ENCODE measurements around the gene DPY19L1. TPM values are rescaled to one million over a fixed set of nuclear protein-coding genes. Genes with fewer than 3 reads are reported as not detected.
"Not testable (repeated sequence)": the region's sequence is repeated elsewhere in the genome, so short reads cannot be mapped to it uniquely, and the experiment has no call there.

Gene DPY19L1
- total RNA-seq, 1 experiment from 2014 or later = 119 TPM

GRCh38 chr7:34991938-34992840 lies 45.1 kb downstream of the DPY19L1 start:
- DNase-seq (ENCODE audit: low spot score) = peak; percentile 81

DNA sequence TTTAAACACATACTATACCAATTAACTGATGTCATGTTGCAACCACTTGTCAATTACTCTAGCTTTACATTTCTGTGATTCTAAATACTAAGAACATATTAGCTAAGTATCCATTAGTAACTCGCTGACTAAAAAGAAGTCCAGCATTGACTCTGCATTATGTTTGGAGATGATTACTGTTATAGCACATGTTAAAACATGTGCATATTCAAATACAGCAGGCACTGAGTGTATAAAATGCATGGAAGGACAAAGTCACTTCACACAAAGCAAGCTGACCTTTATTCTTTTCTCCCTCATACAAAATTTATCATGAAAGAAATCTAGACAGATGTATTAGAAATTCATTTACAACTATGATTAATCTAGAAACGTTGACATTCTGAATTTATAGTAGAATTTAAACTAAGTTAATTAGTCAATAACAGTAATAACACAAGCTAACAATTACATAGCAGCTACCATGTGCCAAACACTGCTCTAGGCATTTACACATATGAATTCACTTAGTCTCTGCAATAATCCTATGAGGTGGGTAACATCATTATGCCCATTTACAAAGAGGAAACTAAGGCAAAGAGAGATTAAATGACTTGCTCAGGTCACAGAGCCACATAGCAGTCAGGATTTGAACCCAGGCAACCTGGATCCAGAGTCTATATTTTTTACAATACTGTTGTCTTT lies 48.7 kb downstream of the DPY19L1 start:
- not testable (repeated sequence) for DNase-seq (ENCODE audit: low spot score)

DNA sequence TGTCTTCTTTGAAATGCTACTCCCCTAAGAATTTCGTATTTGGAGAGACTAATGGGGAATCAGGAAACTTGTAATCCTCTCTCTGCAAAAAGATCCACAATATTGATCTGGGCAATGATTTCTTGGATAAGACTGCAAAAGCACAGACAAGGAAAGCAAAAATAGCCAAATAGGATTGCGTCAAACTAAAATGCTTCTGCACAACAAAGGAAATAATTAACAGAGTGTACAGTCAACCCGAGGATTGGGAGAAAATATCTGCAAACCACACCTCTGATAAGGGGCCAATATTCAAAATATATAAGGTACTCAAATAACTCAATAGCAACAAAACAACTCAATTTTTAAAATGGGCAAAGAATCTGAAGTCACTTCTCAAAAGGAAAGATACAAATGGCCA lies 52.1 kb downstream of the DPY19L1 start:
- not testable (repeated sequence) for DNase-seq (ENCODE audit: low spot score)

DNA sequence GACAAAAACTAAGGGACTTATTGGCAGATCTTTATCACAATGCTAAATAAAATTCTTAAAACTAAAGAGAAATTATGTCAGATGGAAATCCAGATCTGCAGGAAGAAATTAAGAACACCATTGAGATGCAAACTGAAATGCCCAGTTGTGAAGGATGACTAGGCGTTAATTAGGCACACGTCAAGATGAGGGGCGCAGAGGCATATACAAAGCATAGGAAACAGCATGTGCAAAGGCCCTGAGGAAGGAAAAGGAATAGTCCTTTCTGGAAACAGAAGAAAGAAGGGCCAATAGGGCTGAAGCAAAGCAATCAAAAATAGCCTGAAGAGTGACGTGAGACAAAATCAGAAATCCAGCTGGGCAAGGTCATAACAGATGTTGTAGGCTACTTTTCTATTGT lies 53.1 kb downstream of the DPY19L1 start:
- not testable (repeated sequence) for DNase-seq (ENCODE audit: low spot score)

DNA sequence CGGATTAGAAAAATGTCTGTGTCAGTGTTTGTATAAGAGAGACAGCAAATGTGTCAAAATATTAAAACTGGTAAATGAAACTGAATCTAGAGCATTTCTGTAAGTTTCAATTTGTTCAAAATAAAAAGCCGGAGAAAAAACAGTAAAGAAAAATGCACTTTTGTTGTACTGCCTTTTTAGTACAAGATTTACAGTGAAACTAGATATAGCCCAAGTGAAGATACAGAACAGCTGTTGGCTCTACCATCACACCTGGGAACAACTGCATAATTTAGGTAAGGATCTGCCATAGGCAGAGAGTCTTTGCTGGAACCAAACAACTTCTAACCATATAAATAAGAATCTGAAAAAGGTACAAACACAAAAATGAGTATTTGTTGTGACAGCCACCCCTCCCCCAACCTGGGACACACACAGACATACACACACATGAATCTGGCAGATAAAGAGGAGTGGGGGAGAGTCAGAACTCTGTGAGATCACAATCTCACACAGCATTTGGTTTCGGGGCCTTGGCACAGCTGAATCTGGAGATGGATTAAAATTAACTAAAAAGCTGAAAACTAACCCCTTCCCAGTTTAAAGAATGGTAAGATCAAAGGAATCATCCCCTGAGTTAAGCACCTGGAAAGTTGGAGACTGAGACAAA lies 54.8 kb downstream of the DPY19L1 start:
- DNase-seq (ENCODE audit: low spot score) = no peak

DNA sequence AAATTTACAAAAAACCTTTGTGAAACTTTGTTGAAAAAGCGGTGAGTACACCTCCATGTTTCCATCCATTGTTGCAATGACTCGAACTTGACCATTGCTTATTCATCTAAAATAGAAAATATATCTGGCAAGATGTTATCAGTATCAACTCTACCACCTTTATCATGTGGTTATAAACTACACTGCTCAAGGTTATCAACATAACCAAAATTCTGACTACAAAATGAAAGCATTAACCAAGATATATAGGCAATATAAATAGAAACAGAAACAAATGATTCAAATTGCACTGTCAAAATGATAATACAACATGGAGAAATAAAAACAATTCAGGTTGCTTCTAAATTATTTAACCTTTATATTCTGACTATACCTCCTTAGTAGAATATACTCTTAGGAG lies 58.2 kb downstream of the DPY19L1 start:
- DNase-seq (ENCODE audit: low spot score) = not testable (repeated sequence)

DNA sequence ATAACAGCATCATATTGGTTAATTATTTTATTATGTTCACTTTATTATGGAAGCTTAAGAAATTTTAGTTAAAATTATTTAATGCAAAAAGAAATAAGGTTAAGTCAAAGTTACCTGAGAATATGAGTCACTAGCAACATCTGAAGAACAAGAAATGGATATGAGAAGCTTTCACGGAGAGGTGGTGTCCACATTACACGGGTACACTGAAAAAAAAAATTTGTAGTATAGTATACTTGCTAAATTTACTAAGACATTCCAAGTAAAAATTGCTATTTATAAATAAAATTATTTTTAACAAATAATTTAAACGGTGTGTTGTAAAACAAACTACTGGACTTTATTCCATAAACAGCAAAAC lies 63.9 kb downstream of the DPY19L1 start:
- DNase-seq (ENCODE audit: low spot score) = no peak

DNA sequence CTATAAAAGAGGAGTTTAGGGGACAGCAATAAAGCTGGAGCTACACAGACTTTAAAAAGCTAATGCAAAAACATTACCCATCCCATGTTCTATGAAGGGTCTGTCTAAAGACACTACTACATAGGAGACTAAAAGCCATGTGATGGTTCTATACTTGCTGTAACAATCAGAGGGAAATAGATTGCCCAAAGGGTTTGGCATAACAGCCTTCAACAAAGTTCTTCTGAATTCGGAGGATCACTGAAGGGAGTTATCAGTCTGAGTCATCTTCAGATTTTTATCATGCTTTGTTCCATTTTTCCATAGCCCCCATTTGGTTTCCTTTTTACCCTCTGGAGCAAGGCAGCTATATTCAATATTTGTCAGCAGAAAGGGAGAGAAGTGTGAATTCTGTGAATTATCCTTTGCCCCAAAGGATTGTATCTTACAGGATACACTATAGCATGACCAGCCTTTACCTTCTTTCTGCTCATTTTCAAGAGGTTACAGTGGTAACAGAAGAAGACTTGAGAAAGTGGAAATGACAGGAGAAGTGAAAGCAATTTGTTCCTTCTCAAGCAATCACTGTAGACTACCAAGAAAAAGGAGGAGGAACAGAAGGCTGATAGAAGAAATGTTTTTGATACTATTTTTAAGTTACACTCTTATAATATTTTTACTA lies 64.4 kb downstream of the DPY19L1 start:
- not testable (repeated sequence) for DNase-seq (ENCODE audit: low spot score)

- not testable (repeated sequence) for DNase-seq (ENCODE audit: low spot score)
Measured at GRCh38 chr7:34967818-34968217, 69.5 kb downstream of the DPY19L1 start.

DNA sequence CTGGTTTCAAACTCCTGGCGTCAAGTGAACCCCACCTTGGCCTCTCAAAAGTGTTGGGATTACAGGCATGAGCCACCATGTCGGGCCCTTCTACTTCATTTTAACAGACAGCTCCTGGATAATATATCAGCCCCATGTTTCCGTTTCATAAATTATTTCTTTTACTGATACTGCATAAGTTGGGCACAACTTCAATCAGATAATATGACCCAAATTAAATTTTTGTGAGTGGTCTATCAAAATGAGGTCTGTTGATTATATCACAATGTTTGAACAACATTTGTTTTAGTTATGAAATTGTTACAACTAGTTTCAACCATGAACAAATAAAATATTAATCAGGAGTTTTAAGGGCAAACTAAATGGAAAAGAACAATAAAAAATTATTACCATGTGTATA lies 70.8 kb downstream of the DPY19L1 start:
- DNase-seq (ENCODE audit: low spot score) = not testable (repeated sequence)

DNA sequence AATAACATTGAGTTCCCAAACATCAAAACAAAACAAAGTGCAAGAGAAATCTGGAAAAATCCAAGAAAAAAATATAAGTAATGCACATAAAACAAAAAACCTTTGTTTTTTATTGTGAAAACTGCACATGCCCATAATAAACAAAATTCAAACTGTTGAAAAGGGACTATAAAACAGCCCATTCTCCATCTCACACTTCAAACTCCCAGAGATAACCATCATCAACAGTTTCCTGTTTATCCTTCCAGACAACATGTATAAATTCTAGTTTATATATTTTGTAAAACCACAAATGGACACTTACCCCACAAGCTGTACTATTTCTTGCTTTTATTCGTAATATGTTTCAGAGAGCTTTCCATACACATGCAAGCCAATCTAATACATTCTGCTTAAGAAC lies 79.3 kb downstream of the DPY19L1 start:
- DNase-seq (ENCODE audit: low spot score) = no peak

DNA sequence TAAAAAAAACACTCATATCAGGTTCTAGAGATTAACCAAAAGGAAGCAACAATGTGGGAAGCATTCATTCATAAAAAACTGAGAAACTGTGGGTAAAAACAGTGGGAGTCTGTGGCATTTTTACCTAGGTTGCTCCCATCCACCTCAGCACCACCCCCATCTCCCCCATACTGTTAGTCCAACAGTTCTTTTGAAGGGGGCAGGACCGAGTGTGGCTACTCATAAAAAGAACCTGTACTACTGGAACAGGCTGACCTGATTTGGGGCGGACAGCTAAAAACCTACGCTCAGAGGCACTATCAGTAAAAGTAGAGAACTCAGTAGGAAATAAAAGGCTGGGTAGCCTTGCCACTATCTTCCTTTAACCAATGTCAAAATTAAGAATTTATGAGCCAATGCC lies 84.5 kb downstream of the DPY19L1 start:
- DNase-seq (ENCODE audit: low spot score) = no peak

GRCh38 chr7:34949361-34949760 lies 87.9 kb downstream of the DPY19L1 start:
- no peak for DNase-seq (ENCODE audit: low spot score)

DNA sequence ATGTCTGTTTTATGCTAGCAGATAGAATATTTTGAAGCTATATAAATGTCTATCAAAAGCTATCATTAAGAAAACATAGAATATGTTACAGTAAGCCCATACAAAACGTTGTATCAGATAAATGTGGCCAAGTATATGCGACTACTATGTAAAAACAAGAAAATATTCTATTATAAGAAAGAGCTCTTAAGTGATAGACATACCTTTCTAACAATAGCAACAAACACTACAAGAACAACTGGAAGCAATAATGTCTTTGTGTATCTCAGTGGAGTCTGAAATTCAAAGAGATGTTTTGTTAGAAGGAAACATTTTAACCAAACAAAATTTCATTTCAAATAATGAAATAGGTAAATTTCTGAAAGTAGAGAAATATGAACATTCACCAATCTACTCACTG lies 89.9 kb downstream of the DPY19L1 start:
- DNase-seq (ENCODE audit: low spot score) = not testable (repeated sequence)

DNA sequence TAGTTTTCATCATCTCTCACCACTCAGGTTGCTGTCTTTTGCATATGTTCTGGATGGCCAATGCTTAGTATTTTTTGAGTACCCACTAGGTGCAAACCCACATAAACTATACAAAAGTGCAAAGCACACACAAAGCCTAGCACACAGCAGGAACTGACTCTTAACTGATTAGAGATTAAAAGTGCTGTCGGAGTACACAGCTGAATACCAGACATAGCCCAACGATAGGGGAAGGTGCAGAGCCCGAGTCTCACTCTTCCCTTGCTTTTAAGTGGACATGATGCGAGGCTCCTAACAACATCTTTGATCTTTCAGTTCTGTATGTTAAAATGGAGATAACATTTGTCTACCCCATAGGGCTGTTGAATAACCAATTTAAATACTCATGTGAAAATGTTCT lies 90.8 kb downstream of the DPY19L1 start:
- DNase-seq (ENCODE audit: low spot score) = no peak

DNA sequence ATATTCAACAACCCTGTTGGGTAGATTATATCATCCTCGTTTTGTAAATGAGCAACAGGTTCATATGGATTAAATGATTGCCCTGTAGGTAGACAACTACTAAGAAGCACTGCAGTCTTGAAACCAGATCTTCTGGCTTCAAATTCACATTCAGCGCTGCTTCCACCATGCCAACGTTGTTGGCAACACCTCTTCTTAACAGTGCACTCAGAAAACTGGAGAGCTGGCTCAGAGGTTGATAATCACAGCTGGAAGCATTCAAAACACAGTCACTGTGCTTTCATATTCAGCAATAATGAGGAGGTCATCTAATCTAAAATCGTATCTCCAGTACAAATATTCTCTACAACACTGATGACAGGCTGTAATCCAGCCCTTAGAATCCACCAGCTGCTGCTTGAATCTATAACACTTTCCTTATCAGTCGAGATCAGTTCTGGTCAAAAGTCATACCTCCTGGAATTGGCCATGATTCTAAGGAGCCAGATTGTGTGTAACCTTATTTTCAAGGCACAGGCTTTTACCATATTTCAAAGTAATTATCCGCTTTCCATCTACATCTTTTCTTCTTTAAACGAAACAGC lies 91.3 kb downstream of the DPY19L1 start:
- DNase-seq (ENCODE audit: low spot score) = not testable (repeated sequence)

DNA sequence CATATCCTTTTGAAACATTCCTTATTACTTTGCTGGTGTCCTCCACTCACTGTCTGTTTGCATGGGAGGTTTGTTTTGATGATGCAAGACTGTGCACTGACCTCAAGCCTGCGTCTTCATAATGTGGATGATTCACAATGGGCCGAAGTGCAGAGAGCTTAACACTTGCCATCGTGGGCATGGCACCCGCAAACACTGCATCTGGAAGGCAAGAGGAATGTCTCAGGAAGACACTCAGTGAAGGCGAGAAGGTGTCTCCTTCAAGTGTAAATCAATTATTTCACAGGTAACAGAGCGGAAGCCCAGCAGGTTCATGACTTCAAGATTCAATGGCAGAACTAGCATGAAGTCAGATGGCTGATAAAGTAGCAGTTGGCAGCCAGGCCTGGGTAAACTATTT lies 98.1 kb downstream of the DPY19L1 start:
- DNase-seq (ENCODE audit: low spot score) = peak; percentile 36

DNA sequence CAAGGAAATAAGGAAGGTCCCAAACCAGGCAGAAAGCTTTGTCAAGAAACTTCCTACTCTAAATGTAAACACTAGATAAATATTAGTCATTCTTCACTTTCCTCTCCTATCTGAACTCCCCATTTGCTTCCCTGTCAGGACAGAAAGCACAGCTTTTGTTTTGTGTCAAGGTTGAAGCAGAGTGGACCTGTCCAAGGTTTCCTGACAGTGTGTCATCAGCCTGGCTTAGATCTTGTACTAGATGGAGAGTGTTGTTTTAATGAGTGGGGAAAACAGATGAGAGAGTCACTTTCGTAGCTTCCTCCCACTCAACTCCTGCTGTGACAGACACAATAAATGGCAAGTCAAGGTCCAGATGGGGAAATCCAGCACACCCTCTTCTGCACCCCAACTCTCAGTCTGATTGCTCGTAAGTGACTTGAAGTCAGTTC lies 101.5 kb downstream of the DPY19L1 start:
- DNase-seq (ENCODE audit: low spot score) = not testable (repeated sequence)

- no peak for DNase-seq (ENCODE audit: low spot score)
Measured at GRCh38 chr7:34931739-34932138, 105.5 kb downstream of the DPY19L1 start.

DNA sequence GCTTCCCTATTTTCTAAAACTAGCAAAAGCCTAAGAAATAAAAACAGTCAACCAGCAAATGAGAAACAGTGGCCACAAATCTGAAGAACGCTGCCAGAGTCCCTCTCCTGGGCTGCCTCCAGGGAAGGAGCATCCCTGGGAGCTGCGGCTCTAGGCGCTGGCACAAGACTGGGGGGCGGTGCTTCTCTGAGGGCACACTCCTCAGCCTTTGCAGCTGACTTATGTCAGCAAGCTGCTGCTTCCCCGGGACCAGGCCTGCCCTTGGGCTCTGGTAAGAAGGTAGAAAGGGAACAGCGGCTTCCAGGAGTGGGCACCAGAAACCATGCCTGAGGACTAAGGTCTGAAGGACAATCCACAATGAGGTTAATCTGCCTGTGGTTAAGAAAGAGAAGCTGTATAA lies 107.5 kb downstream of the DPY19L1 start:
- DNase-seq (ENCODE audit: low spot score) = not testable (repeated sequence)

GRCh38 chr7:34928560-34928959 lies 108.7 kb downstream of the DPY19L1 start:
- DNase-seq (ENCODE audit: low spot score) = no peak

- peak; percentile 52 for DNase-seq (ENCODE audit: low spot score)
Measured at GRCh38 chr7:34928052-34928451, 109.2 kb downstream of the DPY19L1 start.

Data from H4 (cell line).